HT1080 (cell line): Measurements from ENCODE around the gene APBB2. TPM values are rescaled to one million over a fixed set of nuclear protein-coding genes. Genes with fewer than 3 reads are reported as not detected.

ENCODE experiments used
- DNase-seq: peaks from one replicate; pipeline ENCODE4 v3.0.0-alpha.2; 2015; ENCODE audit warnings: low read depth
- total RNA-seq: library from RNA; depleted of rRNA; stranded (reverse); fragments of >200 nt; shearing (Covaris generic); gene quantifications from 2 replicates; pipeline ENCODE4 v1.2.3, GENCODE V29; 2014

APBB2 gene
- total RNA-seq, 1 experiment from 2014 or later, result 50.4 TPM

- DNase-seq, result no peak
Observed at GRCh38 chr4:40874901-40875300, 339.4 kb downstream of the APBB2 start.

- DNase-seq, result no peak
Observed at GRCh38 chr4:40874331-40874730, 340.0 kb downstream of the APBB2 start.

GRCh38 chr4:40871695-40872250 is 342.6 kb downstream of the APBB2 start:
- no peak for DNase-seq

GRCh38 chr4:40870150-40870549 is 344.2 kb downstream of the APBB2 start:
- no peak for DNase-seq

GRCh38 chr4:40865696-40866095 is 348.6 kb downstream of the APBB2 start:
- no peak for DNase-seq

- DNase-seq, result no peak
Observed at GRCh38 chr4:40864531-40864930, 349.8 kb downstream of the APBB2 start.

- no peak for DNase-seq
Observed at GRCh38 chr4:40858962-40859361, 355.4 kb downstream of the APBB2 start.

- no peak for DNase-seq
Observed at GRCh38 chr4:40857956-40858355, 356.4 kb downstream of the APBB2 start.

GRCh38 chr4:40856840-40857362 is 357.4 kb downstream of the APBB2 start:
- DNase-seq, result no peak

- DNase-seq, result no peak
Observed at GRCh38 chr4:40856277-40856839, 358.0 kb downstream of the APBB2 start.

- no peak for DNase-seq
Observed at GRCh38 chr4:40850496-40850895, 363.8 kb downstream of the APBB2 start.

GRCh38 chr4:40848940-40849339 is 365.4 kb downstream of the APBB2 start:
- peak; percentile 17 for DNase-seq

- DNase-seq, result no peak
Observed at GRCh38 chr4:40848251-40848650, 366.1 kb downstream of the APBB2 start.

GRCh38 chr4:40846532-40846931 is 367.8 kb downstream of the APBB2 start:
- DNase-seq, result no peak

GRCh38 chr4:40845154-40845835 is 369.0 kb downstream of the APBB2 start:
- DNase-seq, result no peak

GRCh38 chr4:40844261-40844660 is 370.1 kb downstream of the APBB2 start:
- no peak for DNase-seq

GRCh38 chr4:40843696-40844095 is 370.6 kb downstream of the APBB2 start:
- no peak for DNase-seq

- no peak for DNase-seq
Observed at GRCh38 chr4:40842725-40843423, 371.5 kb downstream of the APBB2 start.

- no peak for DNase-seq
Observed at GRCh38 chr4:40842318-40842717, 372.0 kb downstream of the APBB2 start.

GRCh38 chr4:40840985-40841571 is 373.3 kb downstream of the APBB2 start:
- peak; percentile 91 for DNase-seq

- DNase-seq, result no peak
Observed at GRCh38 chr4:40840255-40840984, 373.9 kb downstream of the APBB2 start.
